Measurements from ENCODE around the gene KATNB1.

Gene KATNB1

GRCh38 chr16:57697896-57698537 lies 37.6 kb upstream of the KATNB1 start:
- no peak for ATAC-seq
- TF ChIP-seq ARNTL (CRISPR knock-in tag; IDR thresholded peaks at IDR 0.05; ENCODE audit: borderline replicate concordance, low read depth) = no peak
- no peak for TF ChIP-seq ZFP30 (CRISPR knock-in tag; IDR thresholded peaks at IDR 0.05)
- TF ChIP-seq SNAI2 (CRISPR knock-in tag; IDR thresholded peaks at IDR 0.05) = no peak
- no peak for TF ChIP-seq ISL1 (CRISPR knock-in tag; IDR thresholded peaks at IDR 0.05)
- no peak for TF ChIP-seq POU6F1 (CRISPR knock-in tag; IDR thresholded peaks at IDR 0.05; ENCODE audit: borderline replicate concordance, low read depth)
- no peak for TF ChIP-seq TCF4 (CRISPR knock-in tag; IDR thresholded peaks at IDR 0.05; ENCODE audit: borderline replicate concordance)
- TF ChIP-seq CREB5 (CRISPR knock-in tag; IDR thresholded peaks at IDR 0.05; ENCODE audit: low read depth) = no peak

GRCh38 chr16:57698812-57699405 lies 36.7 kb upstream of the KATNB1 start:
- TF ChIP-seq POU6F1 (CRISPR knock-in tag; IDR thresholded peaks at IDR 0.05; ENCODE audit: borderline replicate concordance, low read depth) = no peak
- TF ChIP-seq TOX (CRISPR knock-in tag; IDR thresholded peaks at IDR 0.05; ENCODE audit: borderline replicate concordance) = no peak
- ATAC-seq = no peak

GRCh38 chr16:57699481-57699880 lies 36.1 kb upstream of the KATNB1 start:
- no peak for ATAC-seq
- TF ChIP-seq ARNTL (CRISPR knock-in tag; IDR thresholded peaks at IDR 0.05; ENCODE audit: borderline replicate concordance, low read depth) = no peak
- TF ChIP-seq ZNF565 (CRISPR knock-in tag; conservative IDR thresholded peaks at IDR 0.05; ENCODE audit: low read depth) = no peak
- TF ChIP-seq CSRNP3 (CRISPR knock-in tag; IDR thresholded peaks at IDR 0.05) = no peak
- no peak for TF ChIP-seq TCF4 (CRISPR knock-in tag; IDR thresholded peaks at IDR 0.05; ENCODE audit: borderline replicate concordance)
- no peak for TF ChIP-seq ISL1 (CRISPR knock-in tag; IDR thresholded peaks at IDR 0.05)
- no peak for TF ChIP-seq CREB5 (CRISPR knock-in tag; IDR thresholded peaks at IDR 0.05; ENCODE audit: low read depth)
- no peak for TF ChIP-seq ZNF70 (CRISPR knock-in tag; IDR thresholded peaks at IDR 0.05)

- no peak for ATAC-seq
- TF ChIP-seq ARNTL (CRISPR knock-in tag; IDR thresholded peaks at IDR 0.05; ENCODE audit: borderline replicate concordance, low read depth) = no peak
- no peak for TF ChIP-seq ZNF565 (CRISPR knock-in tag; conservative IDR thresholded peaks at IDR 0.05; ENCODE audit: low read depth)
- no peak for TF ChIP-seq BACH2 (CRISPR knock-in tag; IDR thresholded peaks at IDR 0.05; ENCODE audit: borderline replicate concordance)
- TF ChIP-seq RARB (CRISPR knock-in tag; IDR thresholded peaks at IDR 0.05) = no peak
Observed at GRCh38 chr16:57699899-57700298, 35.7 kb upstream of the KATNB1 start.

GRCh38 chr16:57700781-57701551 lies 34.6 kb upstream of the KATNB1 start:
- TF ChIP-seq GLIS3 (CRISPR knock-in tag; IDR thresholded peaks at IDR 0.05) (no peak), OSR1 (CRISPR knock-in tag; IDR thresholded peaks at IDR 0.05) (no peak), CREB5 (CRISPR knock-in tag; IDR thresholded peaks at IDR 0.05; ENCODE audit: low read depth) (no peak), CSDC2 (CRISPR knock-in tag; IDR thresholded peaks at IDR 0.05) (no peak), ISL1 (CRISPR knock-in tag; IDR thresholded peaks at IDR 0.05) (no peak), TCF4 (CRISPR knock-in tag; IDR thresholded peaks at IDR 0.05; ENCODE audit: borderline replicate concordance) (no peak), ZC3H10 (CRISPR knock-in tag; IDR thresholded peaks at IDR 0.05) (no peak)
- ATAC-seq = no peak
